Esophagus muscularis mucosa (tissue), 4 donors: ENCODE measurements around the gene IGF2BP3. TPM values are rescaled to one million over a fixed set of nuclear protein-coding genes. Genes with fewer than 3 reads are reported as not detected.

Source experiments
- DNase-seq: peaks from one replicate; pipeline ENCODE4 v3.0.0-alpha.2; 2017; ENCODE audit errors: extremely low spot score
- H3K27ac ChIP-seq, 4 donors: fragments of 200-600 bp; sonication (generic); replicated peaks in 1 of 4; 1 replicate in 3 of 4; 2 replicates in 1 of 4; pipeline ENCODE4 v1.5.1; 2016 to 2019; ENCODE audit warnings: mild to moderate bottlenecking in 1 of 4
- H3K27me3 ChIP-seq, 4 donors: fragments of 200-600 bp; sonication (generic); one replicate each; pipeline versions ENCODE4 v1.5.1 to v1.6.0; 2016 to 2019
- H3K36me3 ChIP-seq, 4 donors: fragments of 200-600 bp; sonication (generic); one replicate each; pipeline ENCODE4 v1.5.1; 2016 to 2019
- H3K4me1 ChIP-seq, 4 donors: fragments of 200-600 bp; sonication (generic); one replicate each; pipeline ENCODE4 v1.5.1; 2016 to 2019
- H3K4me3 ChIP-seq, 4 donors: fragments of 200-600 bp; sonication (generic); 1 replicate in 2 of 4; 2 replicates in 2 of 4; pipeline ENCODE4 v1.5.1; 2016 to 2019; ENCODE audit warnings: mild to moderate bottlenecking in 4 of 4, moderate library complexity in 1 of 4
- H3K9me3 ChIP-seq, 4 donors: fragments of 200-600 bp; sonication (generic); 1 replicate in 3 of 4; 2 replicates in 1 of 4; pipeline ENCODE4 v1.5.1; 2016 to 2019
- EP300 ChIP-seq: sonication (generic); formaldehyde crosslinking; IDR thresholded peaks from one replicate; pipeline ENCODE4 v1.6.1; 2017; ENCODE audit warnings: antibody characterized with exemption
- POLR2A ChIP-seq: fragments of 450-650 bp; IDR thresholded peaks from one replicate; pipeline ENCODE4 v1.6.1; 2017; ENCODE audit warnings: antibody characterized with exemption, moderate library complexity, mild to moderate bottlenecking, low read depth
- POLR2AphosphoS5 ChIP-seq, 2 donors: sonication (generic); formaldehyde crosslinking; IDR thresholded peaks; one replicate each; pipeline ENCODE4 v1.6.1; 2017; ENCODE audit warnings: antibody characterized with exemption in 2 of 2
- WGBS: methylation state at CpG from one replicate; pipeline ENCODE4 v1.1.5; 2018; 5-methylcytosine and 5-hydroxymethylcytosine counted together
- intact Hi-C: fragments of 100-400 bp; cut with DNase I; formaldehyde crosslinking; loops from one replicate; pipeline ENCODE4 v1.15.1; 2023
- total RNA-seq, 4 donors: library from RNA; depleted of rRNA; stranded (reverse); fragments of >200 nt; gene quantifications; one replicate each; pipeline versions ENCODE4 v1.1.0 to v1.2.1, GENCODE V29; 2016
- TF ChIP-seq, protein P1 (sequence below), 3 experiments: fragments of 200-600 bp in 2 of 3; fragments of 450-650 bp in 1 of 3; sonication (generic) in 2 of 3; IDR thresholded peaks; one replicate each; pipeline ENCODE4 v1.5.1; 2017 to 2019; ENCODE audit warnings: antibody characterized with exemption in 3 of 3, mild to moderate bottlenecking in 2 of 3, moderate library complexity in 1 of 3

IGF2BP3 gene
- total RNA-seq, 4 donors from 2014 or later, result 0.45 to 1.7 TPM; not detected in 2

- H3K9me3 ChIP-seq, result no peaks in the 10 kb centered on the region
Measured at GRCh38 chr7:23279819-23280525, 190.3 kb downstream of the IGF2BP3 start.

GRCh38 chr7:23277359-23277989 lies 192.8 kb downstream of the IGF2BP3 start:
- Histone ChIP-seq H3K27ac (no peak overlapping the region), H3K4me3 (no peak overlapping the region), H3K9me3 (no peaks in the 10 kb centered on the region), H3K4me1 (peaks cover 0 to 8% (median 3%) of the 10 kb centered on the region in 4 donors), H3K36me3 (peaks cover 0 to 8% (median 0%) of the 10 kb centered on the region in 4 donors), H3K27me3 (no peaks in the 10 kb centered on the region)
- 33% methylated on average over 6 of the region's 6 CpGs for WGBS
- intact Hi-C loops, result loop anchor here (5.0 kb wide), 1 partner anchor 185 kb away; no protein-coding TSS in a partner anchor
- TF ChIP-seq, protein P1, sequence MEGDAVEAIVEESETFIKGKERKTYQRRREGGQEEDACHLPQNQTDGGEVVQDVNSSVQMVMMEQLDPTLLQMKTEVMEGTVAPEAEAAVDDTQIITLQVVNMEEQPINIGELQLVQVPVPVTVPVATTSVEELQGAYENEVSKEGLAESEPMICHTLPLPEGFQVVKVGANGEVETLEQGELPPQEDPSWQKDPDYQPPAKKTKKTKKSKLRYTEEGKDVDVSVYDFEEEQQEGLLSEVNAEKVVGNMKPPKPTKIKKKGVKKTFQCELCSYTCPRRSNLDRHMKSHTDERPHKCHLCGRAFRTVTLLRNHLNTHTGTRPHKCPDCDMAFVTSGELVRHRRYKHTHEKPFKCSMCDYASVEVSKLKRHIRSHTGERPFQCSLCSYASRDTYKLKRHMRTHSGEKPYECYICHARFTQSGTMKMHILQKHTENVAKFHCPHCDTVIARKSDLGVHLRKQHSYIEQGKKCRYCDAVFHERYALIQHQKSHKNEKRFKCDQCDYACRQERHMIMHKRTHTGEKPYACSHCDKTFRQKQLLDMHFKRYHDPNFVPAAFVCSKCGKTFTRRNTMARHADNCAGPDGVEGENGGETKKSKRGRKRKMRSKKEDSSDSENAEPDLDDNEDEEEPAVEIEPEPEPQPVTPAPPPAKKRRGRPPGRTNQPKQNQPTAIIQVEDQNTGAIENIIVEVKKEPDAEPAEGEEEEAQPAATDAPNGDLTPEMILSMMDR (IDR thresholded peaks at IDR 0.05), result peak; percentile 57 to 76 (median 63)
- TF ChIP-seq POLR2A, result no peak
- DNase-seq, result no peak

More at GRCh38 chr7:23279819-23280525, 190.3 kb downstream of the IGF2BP3 start:
- no peak for DNase-seq
- TF ChIP-seq EP300 (no peak), POLR2A (no peak), POLR2AphosphoS5 (IDR thresholded peaks at IDR 0.05) (no peak)
- TF ChIP-seq, protein P1 (IDR thresholded peaks at IDR 0.05), result no peak
- no peaks in the 10 kb centered on the region for H3K4me1 ChIP-seq
- no peaks in the 10 kb centered on the region for H3K27me3 ChIP-seq
- no peak overlapping the region for H3K4me3 ChIP-seq
- WGBS, result 92% methylated on average over 2 of the region's 2 CpGs
- no peak overlapping the region for H3K27ac ChIP-seq
- intact Hi-C loops, result loop anchor here (5.0 kb wide), 1 partner anchor 182 kb away; no protein-coding TSS in a partner anchor
- H3K36me3 ChIP-seq, result peaks cover 0 to 4% (median 0%) of the 10 kb centered on the region in 4 donors

DNA sequence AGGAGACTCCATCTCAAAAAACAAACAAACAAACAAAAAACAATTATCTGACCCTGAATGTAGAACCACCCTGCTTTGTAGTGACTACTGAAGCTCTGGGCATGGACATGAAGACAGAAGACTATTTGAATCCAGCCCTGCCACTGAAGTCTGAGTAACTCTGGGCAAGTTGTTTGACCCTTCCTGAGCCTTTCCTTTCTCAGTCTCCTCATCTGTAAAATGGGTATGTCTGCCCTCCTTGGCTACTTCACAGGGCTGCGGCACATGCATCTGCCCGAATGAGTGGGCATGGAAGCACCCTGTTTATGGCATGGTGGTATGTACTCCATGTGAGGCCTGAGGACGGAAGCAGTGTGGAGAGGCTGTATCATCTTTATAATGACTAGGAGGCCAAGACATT lies 193.3 kb downstream of the IGF2BP3 start:
- no peak for DNase-seq
- WGBS, result 92% methylated on average over 3 of the region's 3 CpGs
- no peaks in the 10 kb centered on the region for H3K9me3 ChIP-seq
- H3K27me3 ChIP-seq, result no peaks in the 10 kb centered on the region
- intact Hi-C loops, result loop anchor here (5.0 kb wide), 1 partner anchor 185 kb away; no protein-coding TSS in a partner anchor
- H3K4me1 ChIP-seq, result peaks cover 0 to 8% (median 3%) of the 10 kb centered on the region in 4 donors
- no peak overlapping the region for H3K4me3 ChIP-seq
- H3K36me3 ChIP-seq, result peaks cover 0 to 8% (median 0%) of the 10 kb centered on the region in 4 donors
- H3K27ac ChIP-seq, result no peak overlapping the region
- TF ChIP-seq EP300, result no peak
- TF ChIP-seq, protein P1 (IDR thresholded peaks at IDR 0.05), result no peak
- TF ChIP-seq POLR2A, result no peak
- no peak for TF ChIP-seq POLR2AphosphoS5 (IDR thresholded peaks at IDR 0.05)

DNA sequence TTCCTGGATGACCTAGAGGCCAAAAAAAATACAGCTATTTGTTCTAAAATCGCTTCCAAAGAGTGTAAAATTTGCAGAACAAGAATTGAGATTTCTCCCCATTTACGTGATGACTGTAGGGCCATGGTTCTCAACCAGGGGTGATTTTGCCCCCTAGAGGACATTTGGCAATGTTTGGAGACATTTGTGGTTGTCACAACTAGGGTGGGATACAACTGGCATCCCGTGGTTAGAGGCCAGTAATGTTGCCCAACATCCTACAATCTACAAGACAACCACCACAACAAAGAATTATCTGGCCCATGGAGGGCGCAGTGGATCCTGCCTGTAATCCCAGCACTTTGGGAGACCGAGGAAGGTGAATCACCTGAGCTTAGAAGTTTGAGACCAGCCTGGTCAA lies 193.9 kb downstream of the IGF2BP3 start:
- no peak for DNase-seq
- no peak overlapping the region for H3K27ac ChIP-seq
- intact Hi-C loops, result loop anchor here (5.0 kb wide), 1 partner anchor 186 kb away; no protein-coding TSS in a partner anchor
- no peaks in the 10 kb centered on the region for H3K9me3 ChIP-seq
- H3K4me3 ChIP-seq, result no peak overlapping the region
- 57% methylated on average over 5 of the region's 5 CpGs for WGBS
- peaks cover 0 to 2% (median 0%) of the 10 kb centered on the region in 4 donors for H3K27me3 ChIP-seq
- H3K4me1 ChIP-seq, result peaks cover 0 to 8% (median 3%) of the 10 kb centered on the region in 4 donors
- TF ChIP-seq POLR2A (no peak), EP300 (no peak), POLR2AphosphoS5 (IDR thresholded peaks at IDR 0.05) (no peak)
- TF ChIP-seq, protein P1 (IDR thresholded peaks at IDR 0.05), result no peak
- peaks cover 0 to 8% (median under 1%) of the 10 kb centered on the region in 4 donors for H3K36me3 ChIP-seq
